LNCaP clone FGC (cell line): ENCODE data around the gene SSBP2.

Experiments
- DNase-seq: peaks from one replicate; pipeline ENCODE4 v3.0.0-alpha.2; 2011; ENCODE audit warnings: low read depth
- H3K4me3 ChIP-seq: 2 replicates; pipeline ENCODE4 v1.5.1; 2011; ENCODE audit warnings: mild to moderate bottlenecking, low read depth, low read length, control low read depth
- CTCF ChIP-seq: IDR thresholded peaks from 2 replicates; pipeline ENCODE4 v1.5.1; 2012; ENCODE audit warnings: mild to moderate bottlenecking; ENCODE audit not compliant: control insufficient read depth, insufficient read depth; ENCODE audit errors: extremely low read depth

Gene SSBP2

GRCh38 chr5:81726297-81726696, 24.6 kb downstream of the SSBP2 start:
- TF ChIP-seq CTCF, result no peak
- no peak overlapping the region for H3K4me3 ChIP-seq
- no peak for DNase-seq

GRCh38 chr5:81724571-81724970, 26.3 kb downstream of the SSBP2 start:
- no peak for TF ChIP-seq CTCF
- no peak for DNase-seq
- no peak overlapping the region for H3K4me3 ChIP-seq

- DNase-seq, result no peak
- TF ChIP-seq CTCF, result no peak
- H3K4me3 ChIP-seq, result no peak overlapping the region
Measured at GRCh38 chr5:81724108-81724507, 26.8 kb downstream of the SSBP2 start.

- H3K4me3 ChIP-seq, result no peak overlapping the region
- no peak for TF ChIP-seq CTCF
- no peak for DNase-seq
Measured at GRCh38 chr5:81721049-81721448, 29.8 kb downstream of the SSBP2 start.

- DNase-seq, result no peak
- TF ChIP-seq CTCF, result no peak
- no peak overlapping the region for H3K4me3 ChIP-seq
Measured at GRCh38 chr5:81719743-81720345, 31.1 kb downstream of the SSBP2 start.

- no peak for TF ChIP-seq CTCF
- H3K4me3 ChIP-seq, result no peak overlapping the region
- DNase-seq, result no peak
Measured at GRCh38 chr5:81718300-81718699, 32.6 kb downstream of the SSBP2 start.

- no peak for TF ChIP-seq CTCF
- DNase-seq, result no peak
- no peak overlapping the region for H3K4me3 ChIP-seq
Measured at GRCh38 chr5:81717860-81718259, 33.0 kb downstream of the SSBP2 start.
